ENCODE measurements around the gene TUBGCP2. TPM values are rescaled to one million over a fixed set of nuclear protein-coding genes. Genes with fewer than 3 reads are reported as not detected.

TUBGCP2 gene
- total and polyA plus RNA-seq, 3 donors from 2014 or later = 76.0 to 101 (median 84.3) TPM

DNA sequence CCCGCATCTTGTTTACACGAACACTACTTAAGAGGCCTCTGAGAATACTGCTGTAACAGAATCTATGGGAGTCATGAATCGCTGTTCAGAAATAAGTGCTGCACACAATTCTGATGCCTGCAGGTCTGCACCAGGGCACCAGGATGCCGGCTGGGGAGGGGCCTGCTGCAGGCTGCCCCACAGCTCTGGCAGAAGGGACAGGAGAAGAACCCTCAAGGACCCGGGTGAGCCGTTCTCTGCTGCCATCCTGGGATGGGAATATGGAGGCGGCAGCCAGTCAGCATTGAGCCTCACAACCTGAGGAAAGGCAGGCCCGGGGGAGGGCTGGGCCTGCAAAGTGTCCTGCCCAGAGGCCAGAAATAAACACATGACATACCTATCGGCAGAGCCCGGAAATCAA lies 11.2 kb downstream of the TUBGCP2 start:
- intact Hi-C loops (cut with DNase I; ENCODE audit: low total_unique reads) = no loop called here
- no peak for DNase-seq
- no peaks in the 10 kb centered on the region for H3K27me3 ChIP-seq
- TF ChIP-seq POLR2A (IDR thresholded peaks at IDR 0.05) = no peak
- TF ChIP-seq, protein P1, sequence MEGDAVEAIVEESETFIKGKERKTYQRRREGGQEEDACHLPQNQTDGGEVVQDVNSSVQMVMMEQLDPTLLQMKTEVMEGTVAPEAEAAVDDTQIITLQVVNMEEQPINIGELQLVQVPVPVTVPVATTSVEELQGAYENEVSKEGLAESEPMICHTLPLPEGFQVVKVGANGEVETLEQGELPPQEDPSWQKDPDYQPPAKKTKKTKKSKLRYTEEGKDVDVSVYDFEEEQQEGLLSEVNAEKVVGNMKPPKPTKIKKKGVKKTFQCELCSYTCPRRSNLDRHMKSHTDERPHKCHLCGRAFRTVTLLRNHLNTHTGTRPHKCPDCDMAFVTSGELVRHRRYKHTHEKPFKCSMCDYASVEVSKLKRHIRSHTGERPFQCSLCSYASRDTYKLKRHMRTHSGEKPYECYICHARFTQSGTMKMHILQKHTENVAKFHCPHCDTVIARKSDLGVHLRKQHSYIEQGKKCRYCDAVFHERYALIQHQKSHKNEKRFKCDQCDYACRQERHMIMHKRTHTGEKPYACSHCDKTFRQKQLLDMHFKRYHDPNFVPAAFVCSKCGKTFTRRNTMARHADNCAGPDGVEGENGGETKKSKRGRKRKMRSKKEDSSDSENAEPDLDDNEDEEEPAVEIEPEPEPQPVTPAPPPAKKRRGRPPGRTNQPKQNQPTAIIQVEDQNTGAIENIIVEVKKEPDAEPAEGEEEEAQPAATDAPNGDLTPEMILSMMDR (IDR thresholded peaks at IDR 0.05) = no peak
- no peaks in the 10 kb centered on the region for H3K4me1 ChIP-seq
- no peak overlapping the region for H3K4me3 ChIP-seq
- H3K27ac ChIP-seq = no peak overlapping the region
- H3K36me3 ChIP-seq (ENCODE audit: low read depth, missing control alignments) = no peaks in the 10 kb centered on the region
- WGBS, 2 donors = 93 to 94% methylated on average over 10 of the region's 10 CpGs
- no peaks in the 10 kb centered on the region for H3K9me3 ChIP-seq

DNA sequence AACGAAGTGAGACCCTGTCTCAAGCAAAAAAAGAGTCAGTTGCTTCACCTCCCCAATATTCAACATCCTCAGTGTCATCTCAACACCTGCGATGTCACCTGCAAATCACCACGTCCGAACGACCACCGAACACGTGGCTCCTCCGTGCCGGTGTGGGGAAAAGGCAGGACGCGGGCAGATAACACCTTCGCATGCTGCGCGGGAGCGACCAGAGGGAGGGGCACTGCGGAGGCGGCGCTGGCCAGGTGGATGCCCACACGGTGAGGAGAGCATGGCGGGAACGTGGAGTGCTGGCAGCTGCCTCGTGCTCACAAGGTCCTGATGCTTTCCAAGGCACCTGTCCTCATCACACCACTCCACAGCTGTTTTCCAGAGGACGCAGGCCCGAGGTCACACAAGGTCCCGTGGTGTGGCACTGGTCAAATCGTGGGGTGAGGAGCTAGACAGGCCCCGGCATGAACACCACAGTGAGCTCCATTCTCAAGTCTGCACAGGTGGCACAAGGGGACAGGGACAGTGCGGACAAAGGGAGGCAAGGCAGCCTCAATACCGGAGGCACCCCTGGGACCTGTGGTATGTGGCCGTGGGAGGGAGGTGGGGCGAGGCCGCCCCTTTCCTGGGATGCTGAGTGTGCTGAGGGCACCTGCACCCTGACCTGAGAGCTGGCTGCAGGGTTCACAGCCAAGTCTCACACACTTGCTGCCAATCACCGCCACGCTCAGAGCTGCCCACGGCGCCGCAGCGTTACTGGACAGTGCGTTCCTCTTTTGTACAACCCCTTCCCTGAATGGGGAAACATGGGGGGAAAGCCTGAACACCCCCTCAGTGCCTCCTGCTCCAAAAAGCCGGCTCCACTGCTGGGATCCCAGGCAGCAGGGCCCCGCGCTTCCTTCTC lies 13.0 kb downstream of the TUBGCP2 start:
- Histone ChIP-seq H3K4me3 (no peak overlapping the region), H3K9me3 (no peaks in the 10 kb centered on the region), H3K27ac (no peak overlapping the region), H3K36me3 (ENCODE audit: low read depth, missing control alignments) (no peaks in the 10 kb centered on the region), H3K4me1 (no peaks in the 10 kb centered on the region), H3K27me3 (no peaks in the 10 kb centered on the region)
- WGBS, 2 donors = 92% methylated on average over 25 to 42 of the region's 42 CpGs
- DNase-seq = no peak
- TF ChIP-seq, protein P1 (IDR thresholded peaks at IDR 0.05) = no peak
- TF ChIP-seq POLR2A (IDR thresholded peaks at IDR 0.05) = no peak
- intact Hi-C loops (cut with DNase I; ENCODE audit: low total_unique reads) = no loop called here

DNA sequence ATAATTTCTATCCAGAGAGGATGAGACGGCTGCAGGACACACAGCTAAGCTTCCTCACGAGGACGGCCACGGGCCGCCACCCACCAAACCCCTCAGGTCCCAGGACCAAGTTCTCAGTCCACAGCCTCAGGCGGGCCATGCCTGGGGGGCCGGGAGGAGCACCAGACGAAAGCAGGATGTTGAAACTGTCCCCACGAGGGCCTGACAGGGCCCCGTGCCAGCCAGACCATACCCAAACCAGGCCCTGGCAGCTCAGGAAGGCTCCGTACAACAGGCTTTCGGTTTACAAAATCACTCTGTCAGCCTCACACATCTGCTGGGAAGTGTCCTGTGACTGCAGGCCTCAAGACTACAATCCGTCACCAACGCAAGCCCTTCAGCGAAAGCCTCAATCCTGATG lies 14.5 kb downstream of the TUBGCP2 start:
- Histone ChIP-seq H3K27ac (no peak overlapping the region), H3K36me3 (ENCODE audit: low read depth, missing control alignments) (no peaks in the 10 kb centered on the region), H3K4me1 (no peaks in the 10 kb centered on the region), H3K9me3 (no peaks in the 10 kb centered on the region), H3K27me3 (no peaks in the 10 kb centered on the region), H3K4me3 (no peak overlapping the region)
- WGBS, 2 donors = 88% methylated on average over 15 of the region's 15 CpGs
- intact Hi-C loops (cut with DNase I; ENCODE audit: low total_unique reads) = no loop called here
- TF ChIP-seq, protein P1 (IDR thresholded peaks at IDR 0.05) = no peak
- no peak for TF ChIP-seq POLR2A (IDR thresholded peaks at IDR 0.05)
- DNase-seq = no peak

DNA sequence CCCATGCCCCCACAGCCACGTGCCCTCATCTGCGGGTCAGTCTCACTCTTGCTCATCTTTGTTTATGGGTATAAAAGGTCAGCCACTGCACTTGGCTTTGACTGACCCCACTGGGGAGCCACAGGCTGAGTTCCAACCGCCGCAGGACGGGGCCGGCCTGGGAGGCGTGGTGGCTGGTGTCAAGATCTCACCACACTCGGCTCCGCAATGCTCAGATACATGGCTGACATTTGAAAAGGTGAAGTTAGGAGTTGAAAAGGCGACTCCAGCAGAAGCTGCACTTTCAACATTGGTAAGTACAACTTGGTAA lies 14.9 kb downstream of the TUBGCP2 start:
- no peaks in the 10 kb centered on the region for H3K9me3 ChIP-seq
- H3K27me3 ChIP-seq = no peaks in the 10 kb centered on the region
- intact Hi-C loops (cut with DNase I; ENCODE audit: low total_unique reads) = no loop called here
- TF ChIP-seq POLR2A (IDR thresholded peaks at IDR 0.05) = no peak
- TF ChIP-seq, protein P1 (IDR thresholded peaks at IDR 0.05) = no peak
- no peak overlapping the region for H3K4me3 ChIP-seq
- H3K36me3 ChIP-seq (ENCODE audit: low read depth, missing control alignments) = no peaks in the 10 kb centered on the region
- H3K4me1 ChIP-seq = no peaks in the 10 kb centered on the region
- no peak for DNase-seq
- H3K27ac ChIP-seq = no peak overlapping the region
- WGBS, 2 donors = 93 to 95% methylated on average over 8 to 10 of the region's 10 CpGs

All from testis (tissue), 3 donors.